Subcutaneous abdominal adipose tissue (tissue), 5 donors: ENCODE results near the gene CADPS.
A peak's percentile ranks its signal among the peaks of the same experiment; 100 is the strongest.

Experiments
- H3K27ac ChIP-seq: one replicate; pipeline ENCODE4 v1.7.0; 2013; ENCODE audit warnings: low read depth, mild to moderate bottlenecking, inconsistent platforms, low read length, moderate library complexity
- H3K27me3 ChIP-seq, 5 donors: one replicate each; pipeline ENCODE4 v1.7.0; 2013; ENCODE audit warnings: low read length in 5 of 5, inconsistent platforms in 1 of 5; ENCODE audit not compliant: control insufficient read depth in 5 of 5, insufficient read depth in 4 of 5
- H3K36me3 ChIP-seq, 5 donors: one replicate each; pipeline ENCODE4 v1.7.0; 2013; ENCODE audit warnings: low read length in 5 of 5; ENCODE audit not compliant: control insufficient read depth in 5 of 5, insufficient read depth in 5 of 5
- H3K4me1 ChIP-seq, 5 donors: one replicate each; pipeline ENCODE4 v1.7.0; 2013; ENCODE audit warnings: low read length in 5 of 5, mild to moderate bottlenecking in 3 of 5, moderate library complexity in 1 of 5; ENCODE audit not compliant: control insufficient read depth in 5 of 5, insufficient read depth in 5 of 5
- H3K4me3 ChIP-seq, 5 donors: one replicate each; pipeline ENCODE4 v1.7.0; 2013; ENCODE audit warnings: low read length in 5 of 5, low read depth in 1 of 5
- H3K9ac ChIP-seq, 5 donors: one replicate each; pipeline ENCODE4 v1.7.0; 2013; ENCODE audit warnings: low read length in 5 of 5, mild to moderate bottlenecking in 4 of 5, moderate library complexity in 3 of 5
- H3K9me3 ChIP-seq, 5 donors: one replicate each; pipeline ENCODE4 v1.7.0; 2013; ENCODE audit warnings: low read length in 5 of 5; ENCODE audit not compliant: control insufficient read depth in 5 of 5
- donor health status: healthy.
- donor health status: healthy.
- donor health status: healthy.
- donor health status: healthy.
- donor health status: healthy.

The CADPS gene

DNA sequence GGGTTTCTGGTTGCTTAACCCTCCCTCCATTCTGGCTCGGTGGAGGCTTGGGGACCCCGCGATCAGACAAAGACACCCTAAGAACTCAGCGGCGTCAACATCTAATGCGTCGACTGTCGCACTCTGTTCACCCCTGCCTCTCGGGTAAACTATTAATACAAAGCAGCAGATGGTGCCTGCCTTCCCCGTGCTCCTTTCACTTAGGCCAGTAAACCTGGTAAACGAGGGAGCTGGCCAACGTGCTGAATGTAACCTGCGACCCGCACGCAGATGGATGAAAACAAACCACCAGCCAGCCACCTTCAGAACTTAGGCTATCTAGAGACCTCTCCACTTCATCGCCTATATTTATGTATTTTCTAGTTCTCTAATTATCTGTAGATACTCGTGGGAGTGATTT is 848 bp upstream of the CADPS start:
- Histone ChIP-seq H3K9me3 (peaks cover 0 to 4% (median 0%) of the 10 kb centered on the region in 5 donors), H3K4me3 (no peak overlapping the region), H3K9ac (no peak overlapping the region), H3K36me3 (no peaks in the 10 kb centered on the region), H3K4me1 (peaks cover 0 to 20% (median 16%) of the 10 kb centered on the region in 5 donors), H3K27ac (no peak overlapping the region), H3K27me3 (peaks cover 4 to 42% (median 24%) of the 10 kb centered on the region in 5 donors)

- Histone ChIP-seq H3K4me1 (peaks cover 0 to 20% (median 16%) of the 10 kb centered on the region in 5 donors), H3K36me3 (no peaks in the 10 kb centered on the region), H3K4me3 (peak overlapping the region in 1 of 5 donors; percentile 8), H3K9ac (no peak overlapping the region), H3K9me3 (peaks cover 0 to 4% (median 0%) of the 10 kb centered on the region in 5 donors), H3K27ac (no peak overlapping the region), H3K27me3 (peaks cover 4 to 42% (median 24%) of the 10 kb centered on the region in 5 donors)
Observed at GRCh38 chr3:62875558-62876002, 364 bp upstream of the CADPS start.

DNA sequence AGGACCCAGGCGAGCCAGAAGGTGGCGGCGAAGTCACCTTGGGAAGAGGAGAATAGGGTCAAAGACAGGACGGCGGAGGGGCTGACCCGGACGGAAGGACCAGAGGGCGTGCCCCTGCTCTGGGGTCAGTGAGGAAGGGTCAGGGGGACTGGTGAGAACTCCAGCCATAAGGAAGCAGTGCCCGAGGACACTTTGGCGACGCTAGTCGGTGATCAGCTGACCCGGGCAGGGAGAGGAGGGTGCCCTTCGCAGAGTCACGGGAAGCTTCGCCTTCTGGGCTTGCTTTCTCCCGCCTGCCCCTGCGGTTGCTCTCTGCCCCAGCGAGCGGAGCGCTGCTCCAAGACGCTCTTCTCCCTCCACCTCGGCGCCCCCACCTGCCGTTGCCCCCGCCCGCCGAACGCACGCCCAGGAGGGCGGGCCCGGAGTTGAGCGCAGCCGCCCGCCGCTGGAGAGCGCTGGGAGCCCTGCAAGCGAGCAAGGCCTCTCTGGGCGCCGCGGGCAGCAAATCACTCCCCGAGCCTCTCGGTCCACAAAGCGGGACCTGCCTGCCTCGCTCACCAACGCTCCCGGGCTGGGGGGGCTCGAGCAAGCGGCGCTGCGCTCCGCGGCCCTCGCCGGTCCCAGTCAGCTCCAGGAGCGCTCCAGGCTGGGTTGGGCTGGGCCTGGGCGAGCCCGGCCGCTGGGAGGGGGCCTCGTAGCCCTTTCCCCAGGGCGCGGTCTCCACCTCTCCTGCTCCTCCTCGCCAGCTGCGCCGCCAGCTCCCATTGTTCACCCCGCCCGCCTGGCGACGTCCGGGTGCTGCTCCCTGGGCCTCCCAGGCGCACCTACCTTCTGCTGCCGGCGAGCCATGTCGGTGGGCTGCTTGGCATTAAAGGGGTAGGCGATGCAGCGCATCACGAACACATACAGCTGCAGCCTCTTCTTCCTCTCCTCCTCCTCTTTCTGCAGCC is 1.2 kb downstream of the CADPS start:
- H3K36me3 ChIP-seq: no peaks in the 10 kb centered on the region
- H3K4me1 ChIP-seq: peaks cover 0 to 20% (median 16%) of the 10 kb centered on the region in 5 donors
- peaks cover 6 to 42% (median 24%) of the 10 kb centered on the region in 5 donors for H3K27me3 ChIP-seq
- H3K9me3 ChIP-seq: peaks cover 0 to 4% (median 0%) of the 10 kb centered on the region in 5 donors
- H3K27ac ChIP-seq: no peak overlapping the region
- peak overlapping the region; percentile 35 to 74 (median 55) for H3K4me3 ChIP-seq
- H3K9ac ChIP-seq: no peak overlapping the region

DNA sequence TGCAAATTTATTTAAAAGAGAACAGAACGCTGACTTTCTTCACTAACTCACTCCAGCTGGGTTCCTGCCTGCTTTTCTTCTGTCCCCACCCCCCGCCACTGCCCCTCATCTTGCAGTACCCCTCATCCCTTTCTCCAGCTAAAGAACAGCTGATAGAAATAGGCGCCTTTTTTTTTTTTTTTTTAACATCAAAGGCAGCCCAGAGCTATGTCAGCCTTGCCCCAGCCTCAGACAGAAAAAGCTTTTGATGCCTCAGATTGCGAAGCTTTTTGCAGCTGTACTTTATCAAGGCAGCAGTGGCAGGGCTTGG is 1.8 kb downstream of the CADPS start:
- H3K4me1 ChIP-seq: peaks cover 0 to 20% (median 16%) of the 10 kb centered on the region in 5 donors
- no peak overlapping the region for H3K9ac ChIP-seq
- peaks cover 0 to 4% (median 0%) of the 10 kb centered on the region in 5 donors for H3K9me3 ChIP-seq
- peaks cover 6 to 42% (median 24%) of the 10 kb centered on the region in 5 donors for H3K27me3 ChIP-seq
- no peaks in the 10 kb centered on the region for H3K36me3 ChIP-seq
- no peak overlapping the region for H3K27ac ChIP-seq
- H3K4me3 ChIP-seq: peak overlapping the region in 4 of 5 donors; percentile 45 to 74 (median 59)

- Histone ChIP-seq H3K4me3 (no peak overlapping the region), H3K27ac (no peak overlapping the region), H3K9me3 (peaks cover 0 to 4% (median 0%) of the 10 kb centered on the region in 5 donors), H3K27me3 (peaks cover 6 to 39% (median 22%) of the 10 kb centered on the region in 5 donors), H3K4me1 (peaks cover 0 to 20% (median 16%) of the 10 kb centered on the region in 5 donors), H3K9ac (no peak overlapping the region), H3K36me3 (no peaks in the 10 kb centered on the region)
Observed at GRCh38 chr3:62872318-62872717, 2.9 kb downstream of the CADPS start.

DNA sequence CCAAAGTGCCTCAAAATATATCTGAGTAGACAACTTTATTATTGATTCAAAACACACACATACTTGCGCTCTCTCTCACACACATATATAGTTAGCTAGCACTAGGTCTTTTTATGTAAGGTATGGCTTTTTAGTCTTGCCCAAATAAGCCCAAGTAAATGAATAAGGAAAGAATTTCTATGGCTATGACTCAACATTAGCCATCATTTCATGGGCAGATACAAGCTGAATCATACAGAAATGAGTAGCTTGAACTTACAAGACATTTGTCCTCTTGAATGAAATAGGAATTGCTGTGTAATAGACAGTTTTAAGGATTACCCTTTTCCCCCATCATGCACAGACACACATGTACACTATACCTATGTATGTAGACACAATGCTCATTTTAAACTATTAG is 4.9 kb downstream of the CADPS start:
- H3K4me3 ChIP-seq: no peak overlapping the region
- H3K36me3 ChIP-seq: no peaks in the 10 kb centered on the region
- peaks cover 4 to 23% (median 16%) of the 10 kb centered on the region in 5 donors for H3K27me3 ChIP-seq
- H3K4me1 ChIP-seq: peaks cover 0 to 17% (median 15%) of the 10 kb centered on the region in 5 donors
- no peaks in the 10 kb centered on the region for H3K9me3 ChIP-seq
- H3K27ac ChIP-seq: no peak overlapping the region
- no peak overlapping the region for H3K9ac ChIP-seq

DNA sequence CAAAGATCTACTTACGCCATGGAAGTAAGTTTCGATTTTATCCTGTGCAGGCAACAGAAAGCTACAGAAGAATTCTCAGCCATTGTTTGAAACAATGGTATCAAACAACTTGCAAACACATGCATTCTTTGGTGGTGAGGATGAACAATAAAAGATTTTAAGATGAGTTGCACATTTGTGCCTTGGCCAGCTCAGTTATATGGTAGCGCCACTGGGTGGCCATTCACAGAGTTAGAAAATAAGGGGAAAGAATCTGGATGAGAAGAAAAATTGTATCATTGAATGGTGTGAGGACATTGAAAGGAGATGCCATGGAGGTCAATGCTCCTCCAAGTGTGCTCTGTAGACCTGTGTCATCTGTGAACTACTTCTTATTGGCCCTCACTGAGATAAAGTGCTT is 11.6 kb downstream of the CADPS start:
- Histone ChIP-seq H3K4me1 (no peaks in the 10 kb centered on the region), H3K4me3 (no peak overlapping the region), H3K36me3 (no peaks in the 10 kb centered on the region), H3K27ac (no peak overlapping the region), H3K27me3 (no peaks in the 10 kb centered on the region), H3K9me3 (no peaks in the 10 kb centered on the region), H3K9ac (no peak overlapping the region)

DNA sequence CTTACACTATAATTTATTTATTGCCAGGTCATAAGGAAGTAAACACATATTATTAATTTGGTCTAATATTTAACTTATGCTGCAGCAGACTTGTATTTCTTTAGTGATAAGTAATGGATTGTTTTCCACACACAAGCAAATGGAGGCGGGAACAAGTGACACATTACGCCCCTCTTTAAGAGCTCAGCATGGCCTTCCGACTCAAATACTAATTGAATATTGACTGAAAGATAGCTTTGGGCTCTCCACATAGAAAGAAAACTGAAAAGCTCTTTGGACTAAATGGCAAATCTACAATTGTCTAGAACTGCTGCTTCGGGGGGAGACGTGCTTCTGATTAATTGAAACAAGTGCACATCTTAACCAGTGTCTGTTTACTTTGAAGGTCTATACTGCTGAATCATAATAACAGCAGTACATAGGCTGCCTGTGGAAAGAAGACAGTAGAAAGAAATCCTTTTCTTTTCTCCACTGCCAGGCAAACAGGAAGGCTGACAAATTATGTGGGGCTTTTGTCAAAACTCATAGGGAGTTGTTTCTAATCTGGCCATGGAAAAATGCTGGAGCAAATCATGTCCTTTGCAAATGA is 15.9 kb downstream of the CADPS start:
- Histone ChIP-seq H3K4me3 (no peak overlapping the region), H3K27ac (no peak overlapping the region), H3K4me1 (no peaks in the 10 kb centered on the region)

DNA sequence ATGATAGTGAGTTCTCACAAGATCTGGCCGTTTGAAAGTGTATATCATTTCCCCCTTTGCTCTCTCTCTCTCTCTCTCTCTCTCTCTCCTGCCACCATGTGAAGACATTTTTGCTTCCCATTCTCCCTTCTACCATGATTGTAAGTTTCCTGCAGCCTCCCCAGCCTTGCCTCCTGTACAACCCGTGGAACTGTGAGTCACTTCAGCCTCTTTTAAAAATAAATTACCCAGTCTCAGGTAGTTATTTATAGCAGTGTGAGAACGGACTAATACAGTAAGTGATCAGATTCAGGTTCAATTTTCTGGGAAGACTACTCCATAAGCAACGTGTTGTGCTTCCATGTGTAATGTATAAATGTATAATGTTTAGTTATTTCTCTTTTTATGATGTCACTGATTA is 29.2 kb downstream of the CADPS start:
- Histone ChIP-seq H3K27ac (no peak overlapping the region), H3K4me3 (no peak overlapping the region), H3K27me3 (no peaks in the 10 kb centered on the region), H3K9ac (no peak overlapping the region), H3K36me3 (no peaks in the 10 kb centered on the region), H3K9me3 (no peaks in the 10 kb centered on the region), H3K4me1 (no peaks in the 10 kb centered on the region)

More for the DNA sequence above, 15.9 kb downstream of the CADPS start:
- Histone ChIP-seq H3K9ac (no peak overlapping the region), H3K27me3 (no peaks in the 10 kb centered on the region), H3K36me3 (no peaks in the 10 kb centered on the region), H3K9me3 (no peaks in the 10 kb centered on the region)

DNA sequence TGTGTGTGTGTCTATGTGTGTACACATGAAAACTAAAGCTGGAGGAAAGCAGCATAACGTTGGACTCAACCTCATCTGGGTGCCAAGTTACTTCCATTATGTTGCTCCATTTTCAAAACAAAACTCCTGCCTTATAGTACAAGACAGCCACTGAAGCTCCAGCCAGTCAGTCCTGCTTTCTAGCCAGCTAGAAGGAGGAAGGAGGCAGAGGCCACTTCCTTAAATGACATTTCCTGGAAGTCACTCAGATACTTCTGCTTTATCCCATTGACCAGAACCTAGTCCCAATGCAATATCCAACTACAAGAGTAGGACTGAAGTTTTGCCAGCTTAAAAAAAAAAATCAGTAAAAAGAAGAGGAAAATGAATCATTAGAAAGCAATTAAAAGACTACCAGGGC is 31.7 kb downstream of the CADPS start:
- Histone ChIP-seq H3K27me3 (no peaks in the 10 kb centered on the region), H3K9me3 (no peaks in the 10 kb centered on the region), H3K9ac (no peak overlapping the region), H3K27ac (no peak overlapping the region), H3K4me1 (no peaks in the 10 kb centered on the region), H3K4me3 (no peak overlapping the region), H3K36me3 (no peaks in the 10 kb centered on the region)
